GM21526 (cell line): ENCODE measurements around the gene DOCK1.

Source experiments
- ATAC-seq: cut with Tn5 transposase; IDR thresholded peaks from one replicate; pipeline ENCODE4 v1.9.1; 2021; ENCODE audit warnings: moderate library complexity; ENCODE audit not compliant: unreplicated experiment, low FRiP score

Gene DOCK1

DNA sequence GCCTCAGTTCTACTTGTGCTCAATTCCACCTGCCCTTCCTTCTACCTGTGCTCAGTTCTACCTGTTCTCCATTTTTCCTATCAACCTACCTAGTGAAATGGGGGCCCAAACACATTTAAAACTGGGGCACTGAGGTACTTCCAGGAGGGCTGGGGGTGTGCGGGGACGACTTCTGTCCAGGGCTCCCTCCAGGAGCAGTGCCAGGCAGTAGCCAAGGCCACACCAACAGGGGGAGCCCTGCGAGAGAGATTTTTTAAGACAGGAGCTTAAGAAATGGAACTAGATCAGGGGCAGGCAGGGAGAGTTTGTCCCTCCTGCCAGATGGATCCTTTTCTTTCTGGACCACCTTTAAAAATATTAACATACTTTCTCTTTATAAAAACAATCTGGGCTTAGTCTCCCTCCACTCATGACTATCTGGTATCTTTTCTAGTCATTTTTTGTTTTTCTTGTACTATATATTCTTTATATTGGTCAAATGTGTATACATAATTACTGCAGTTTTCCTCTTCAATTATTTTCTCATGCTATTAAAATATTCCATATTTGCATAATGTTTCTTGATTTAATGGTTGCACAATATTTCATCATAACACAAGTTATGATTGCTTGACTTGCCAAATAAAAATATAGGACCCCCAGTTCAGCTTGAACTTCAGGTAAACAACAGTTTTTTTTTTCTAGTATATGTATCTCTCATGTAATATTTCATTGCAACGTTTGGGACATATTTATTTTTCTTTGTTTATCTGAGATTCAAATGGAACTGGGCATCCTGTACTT, 338.5 kb downstream of the DOCK1 start:
- no peak for ATAC-seq

- no peak for ATAC-seq
These were observed 340.2 kb downstream of the DOCK1 start for GRCh38 chr10:127245456-127245855.

GRCh38 chr10:127250031-127250430, 344.8 kb downstream of the DOCK1 start:
- no peak for ATAC-seq

DNA sequence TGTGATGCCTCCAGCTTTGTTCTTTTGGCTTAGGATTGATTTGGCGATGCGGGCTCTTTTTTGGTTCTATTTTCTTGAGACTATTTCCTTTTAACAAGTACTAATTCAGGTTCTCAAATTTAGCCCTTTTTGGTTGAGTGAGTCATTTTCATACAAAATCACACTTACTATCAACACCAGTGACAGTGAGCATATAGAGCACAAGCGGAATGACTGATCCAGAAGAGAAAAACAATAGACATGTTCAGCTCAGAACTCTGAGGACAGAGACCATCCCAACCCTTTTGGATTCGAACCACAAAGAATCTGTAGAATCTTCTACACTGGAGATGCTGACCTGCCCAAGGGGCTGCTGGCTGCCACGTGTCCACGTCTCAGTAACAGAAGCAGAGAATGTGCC, 347.6 kb downstream of the DOCK1 start:
- ATAC-seq: no peak

GRCh38 chr10:127254276-127254675, 349.0 kb downstream of the DOCK1 start:
- ATAC-seq: no peak

GRCh38 chr10:127257395-127257794, 352.2 kb downstream of the DOCK1 start:
- ATAC-seq: no peak

DNA sequence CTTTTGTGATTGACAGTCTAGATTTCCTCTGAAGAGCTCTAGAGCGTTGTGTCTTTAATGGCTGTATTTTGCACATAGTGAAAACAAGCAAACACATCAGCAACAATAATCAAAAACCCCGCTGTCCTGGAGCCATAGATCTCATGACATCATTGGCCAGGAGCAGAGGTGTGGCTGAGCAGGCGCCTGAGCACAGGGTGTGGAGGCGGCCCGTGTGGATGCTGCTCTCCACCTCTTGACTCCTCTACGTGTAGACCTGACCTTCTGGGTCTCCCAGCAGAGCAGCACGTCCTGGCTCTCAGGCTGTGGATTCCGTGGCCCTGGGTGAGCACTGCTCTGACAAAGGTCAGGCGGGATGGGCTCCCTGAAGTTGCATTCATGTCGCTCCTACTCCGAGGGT, 354.1 kb downstream of the DOCK1 start:
- ATAC-seq: no peak

DNA sequence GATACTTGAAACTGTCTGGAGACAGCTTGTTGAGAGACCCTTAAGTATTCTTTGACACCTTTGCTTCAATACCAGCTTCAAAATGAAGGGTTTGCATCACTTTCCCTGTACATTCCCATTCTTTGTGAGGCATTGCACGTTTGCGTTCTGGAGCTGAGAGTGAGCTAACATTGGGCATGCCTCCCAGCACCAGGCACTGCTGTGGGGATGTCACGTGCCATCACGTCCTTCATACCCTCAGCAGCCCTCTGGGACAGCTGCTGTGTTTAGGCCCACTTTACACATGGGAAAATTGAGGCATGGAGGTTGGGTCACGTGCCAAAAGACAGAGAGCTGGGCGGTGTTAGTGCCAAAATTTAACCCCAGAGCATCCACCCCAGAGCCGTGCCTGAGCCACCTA, 357.4 kb downstream of the DOCK1 start:
- no peak for ATAC-seq

- ATAC-seq: no peak
These were observed 360.1 kb downstream of the DOCK1 start for GRCh38 chr10:127265288-127265687.

DNA sequence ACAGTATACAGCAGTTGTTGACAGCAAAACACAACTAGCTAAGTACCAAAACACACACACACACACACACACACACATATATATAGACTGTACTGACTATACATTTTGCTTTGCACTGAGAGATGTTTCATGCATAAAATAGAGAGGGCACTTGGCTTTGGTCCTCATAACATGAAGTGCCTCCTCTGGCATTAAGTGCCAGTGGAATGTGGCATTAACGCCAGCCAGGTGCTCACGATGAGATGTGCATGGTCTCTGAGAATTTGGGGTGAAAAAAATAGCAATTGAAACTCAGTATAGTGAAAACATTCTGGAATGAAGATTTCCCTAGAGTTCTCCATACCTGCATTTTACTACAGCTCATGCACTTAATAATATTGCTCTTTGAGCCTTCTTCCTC, 361.2 kb downstream of the DOCK1 start:
- ATAC-seq: no peak

DNA sequence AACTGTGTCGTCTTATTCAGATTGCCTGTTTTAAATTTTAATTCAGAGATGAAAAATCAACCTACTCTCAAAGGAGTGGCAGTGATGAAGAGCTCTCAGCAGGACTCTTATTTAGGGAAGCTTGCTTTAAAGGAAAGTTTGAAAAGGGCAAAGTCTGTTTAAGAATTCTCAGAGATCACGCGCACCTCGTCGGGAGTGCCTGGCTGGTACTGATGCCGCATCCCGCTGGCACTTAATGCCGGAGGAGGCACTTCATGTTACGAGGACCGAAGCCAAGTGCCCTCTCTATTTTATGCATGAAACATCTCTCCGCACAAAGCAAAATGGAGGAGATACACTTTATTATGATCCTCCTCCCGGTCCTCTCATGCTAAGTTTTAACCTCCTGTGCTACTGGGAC, 362.2 kb downstream of the DOCK1 start:
- ATAC-seq: no peak

DNA sequence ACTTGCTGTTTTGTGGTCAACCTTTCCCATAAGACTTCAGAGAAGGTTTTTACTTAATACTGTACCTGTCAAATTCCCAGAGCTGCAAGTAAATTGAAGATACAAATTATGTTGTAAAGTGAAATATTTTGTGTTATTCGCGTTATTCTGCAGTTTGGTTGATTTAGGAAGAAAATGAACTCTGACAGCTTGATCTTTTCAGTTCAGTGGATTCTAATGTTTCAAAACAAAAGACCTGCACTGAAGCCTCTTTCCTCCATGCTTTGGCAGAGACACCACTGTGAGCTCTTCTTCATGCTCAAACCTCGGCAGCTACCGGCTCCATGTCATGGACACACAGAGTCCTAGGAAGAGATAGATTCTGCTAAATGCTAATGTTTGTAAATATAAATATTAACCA, 366.8 kb downstream of the DOCK1 start:
- no peak for ATAC-seq

GRCh38 chr10:127275272-127275671, 370.0 kb downstream of the DOCK1 start:
- ATAC-seq: no peak

DNA sequence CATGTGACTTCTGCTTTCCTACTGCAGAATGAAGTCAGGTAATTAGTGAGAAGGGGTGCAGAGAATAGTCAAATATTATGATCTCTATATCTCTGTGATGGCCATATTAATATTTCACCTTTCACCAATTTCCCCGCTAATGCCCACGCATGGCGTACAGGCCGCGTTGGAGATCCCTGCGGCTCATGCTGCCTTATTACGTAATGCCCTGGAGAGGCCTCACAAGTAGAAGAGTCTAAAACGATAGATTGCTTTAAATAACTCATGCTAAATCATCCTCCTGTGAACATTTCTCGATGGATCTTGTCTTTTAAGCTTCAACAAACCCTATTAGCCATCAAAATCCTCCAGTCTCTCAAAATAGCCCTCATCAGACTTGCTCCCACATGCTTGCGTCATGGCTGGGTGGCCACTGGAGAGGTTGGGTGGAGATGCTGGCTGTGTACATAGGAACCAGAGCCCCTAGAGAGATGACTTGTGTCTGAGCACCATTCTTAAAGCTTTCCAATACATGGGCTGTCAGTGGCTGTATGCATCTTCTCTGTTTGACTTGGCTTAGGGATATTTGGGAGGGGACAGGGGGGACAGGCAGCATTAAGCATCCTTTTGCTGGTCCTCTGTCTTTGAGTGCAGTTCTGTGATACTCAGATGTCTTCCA, 370.7 kb downstream of the DOCK1 start:
- ATAC-seq: no peak

- ATAC-seq: no peak
These were observed 371.7 kb downstream of the DOCK1 start for GRCh38 chr10:127276794-127277462.

GRCh38 chr10:127278001-127278400, 372.8 kb downstream of the DOCK1 start:
- no peak for ATAC-seq

GRCh38 chr10:127279334-127279774, 374.1 kb downstream of the DOCK1 start:
- ATAC-seq: no peak

DNA sequence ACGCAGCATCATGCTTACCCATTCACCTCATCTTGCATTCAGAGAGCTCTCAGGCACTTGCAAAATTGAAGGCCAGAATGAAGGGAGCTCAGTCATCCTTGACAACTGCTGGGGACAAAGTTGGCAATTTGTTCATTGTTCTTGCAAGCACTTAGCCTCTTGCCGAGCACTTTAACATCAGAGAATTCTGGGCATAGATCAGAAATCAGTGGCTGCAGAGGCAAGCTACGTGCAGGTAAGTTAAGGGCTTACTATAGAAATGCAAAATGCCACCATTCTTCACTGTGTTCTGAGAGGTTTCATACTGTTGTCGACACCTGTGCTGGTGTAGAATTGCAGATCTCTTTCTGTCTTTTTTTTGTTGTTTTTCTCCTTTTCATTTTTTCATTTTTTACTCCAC, 375.2 kb downstream of the DOCK1 start:
- ATAC-seq: no peak

DNA sequence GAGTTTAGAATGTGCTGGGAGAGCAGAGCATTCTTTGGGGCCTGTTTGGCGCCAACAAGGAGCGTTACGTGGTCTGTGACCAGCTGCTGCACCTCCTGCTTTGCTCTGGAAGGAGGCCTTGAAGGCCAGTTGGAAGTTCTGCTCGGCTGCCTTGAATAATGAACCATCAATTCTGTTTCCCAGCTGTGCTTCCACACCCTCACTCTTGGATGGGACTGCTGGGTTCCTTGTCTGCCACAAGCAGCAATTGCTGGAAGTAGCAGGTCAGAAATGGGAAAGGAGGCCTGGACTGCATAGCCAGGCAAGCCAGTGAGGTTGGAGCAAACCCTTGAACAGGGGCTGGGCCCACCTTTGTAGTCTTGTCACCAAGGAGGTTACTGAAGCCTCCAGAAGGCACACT, 377.8 kb downstream of the DOCK1 start:
- ATAC-seq: no peak

DNA sequence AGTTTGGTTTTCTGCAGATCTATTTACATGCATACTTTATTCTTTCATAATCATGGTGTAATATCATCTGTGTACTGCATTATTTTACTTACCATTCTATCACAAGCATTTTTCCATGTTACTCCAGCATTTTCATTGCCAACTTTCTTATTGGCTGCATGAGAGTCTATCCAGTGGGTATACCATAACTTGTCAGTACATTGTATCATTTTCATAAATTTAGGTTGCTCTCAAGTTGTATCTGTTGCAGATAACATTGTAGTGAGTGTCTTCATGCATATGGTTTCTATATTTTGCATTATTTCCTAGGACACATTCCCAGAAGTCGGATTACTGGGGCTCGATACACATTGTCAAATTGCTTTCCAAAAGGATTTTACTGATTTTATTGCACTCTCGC, 378.3 kb downstream of the DOCK1 start:
- no peak for ATAC-seq

DNA sequence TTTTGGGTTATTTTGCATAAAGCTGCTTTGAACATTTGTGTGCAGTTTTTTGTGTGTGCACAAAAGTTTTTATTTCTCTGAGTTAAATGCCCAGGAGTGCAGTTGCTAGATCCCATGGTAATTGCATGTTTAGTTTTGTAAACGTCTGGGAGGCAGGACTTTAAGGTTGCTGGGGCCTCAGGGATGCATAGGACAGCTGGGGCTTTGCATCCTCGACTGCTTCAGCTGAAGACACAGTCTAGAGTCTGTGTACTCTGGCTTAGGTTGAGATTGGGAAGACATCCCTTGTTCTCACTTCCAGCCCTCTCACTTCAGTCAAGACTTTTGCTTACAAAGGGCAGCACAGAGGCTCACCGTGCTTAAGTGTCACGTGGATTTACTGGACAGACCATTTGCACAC, 385.6 kb downstream of the DOCK1 start:
- ATAC-seq: no peak

- ATAC-seq: no peak
These were observed 386.1 kb downstream of the DOCK1 start for GRCh38 chr10:127291329-127291728.
